H9 (cell line): ENCODE results near the gene SYT2. TPM values are rescaled to one million over a fixed set of nuclear protein-coding genes. Genes with fewer than 3 reads are reported as not detected.
"Not testable (repeated sequence)": the region's sequence is repeated elsewhere in the genome, so short reads cannot be mapped to it uniquely, and the experiment has no call there.

ENCODE experiments used
- DNase-seq: peaks from one replicate; pipeline ENCODE4 v3.0.0-alpha.2; 2017
- H2AFZ ChIP-seq: one replicate; pipeline ENCODE4 v1.6.1; 2013; ENCODE audit warnings: mild to moderate bottlenecking, low read length, control low read depth, moderate library complexity
- H2AK5ac ChIP-seq: 2 replicates; pipeline ENCODE4 v1.6.1; 2013; ENCODE audit warnings: low read length, control low read depth, mixed read lengths; ENCODE audit not compliant: insufficient read length
- H2BK120ac ChIP-seq: one replicate; pipeline ENCODE4 v1.6.1; 2013; ENCODE audit warnings: low read depth, mild to moderate bottlenecking, low read length, control low read depth, inconsistent platforms; ENCODE audit not compliant: poor library complexity, severe bottlenecking
- H2BK12ac ChIP-seq: 2 replicates; pipeline ENCODE4 v1.6.1; 2013; ENCODE audit warnings: low read length, control low read depth, mixed read lengths, low read depth; ENCODE audit not compliant: insufficient read length
- H2BK15ac ChIP-seq: 2 replicates; pipeline ENCODE4 v1.6.1; 2013; ENCODE audit warnings: low read depth, low read length, control low read depth
- H2BK20ac ChIP-seq: one replicate; pipeline ENCODE4 v1.6.1; 2013; ENCODE audit warnings: low read depth, mild to moderate bottlenecking, low read length, control low read depth, inconsistent platforms; ENCODE audit not compliant: poor library complexity, severe bottlenecking
- H2BK5ac ChIP-seq: 2 replicates; pipeline ENCODE4 v1.6.1; 2013; ENCODE audit warnings: low read length, control low read depth, mixed read lengths; ENCODE audit not compliant: insufficient read length
- H3K14ac ChIP-seq: 2 replicates; pipeline ENCODE4 v1.6.1; 2013; ENCODE audit warnings: low read length, control low read depth; ENCODE audit not compliant: insufficient read depth
- H3K18ac ChIP-seq: 2 replicates; pipeline ENCODE4 v1.6.1; 2013; ENCODE audit warnings: low read depth, mild to moderate bottlenecking, mixed read lengths, low read length, control low read depth; ENCODE audit not compliant: insufficient read length
- H3K23ac ChIP-seq: 2 replicates; pipeline ENCODE4 v1.6.1; 2013; ENCODE audit warnings: low read length, control low read depth, mixed read lengths, low read depth; ENCODE audit not compliant: insufficient read length
- H3K23me2 ChIP-seq: 2 replicates; pipeline ENCODE4 v1.6.1; 2013; ENCODE audit warnings: low read depth, mild to moderate bottlenecking, mixed read lengths, low read length, control low read depth; ENCODE audit not compliant: insufficient read length, poor library complexity, severe bottlenecking
- H3K27ac ChIP-seq: 2 replicates; pipeline ENCODE4 v1.5.1; 2013; ENCODE audit warnings: low read length, control low read depth, mixed read lengths, low read depth; ENCODE audit not compliant: insufficient read length
- H3K27me3 ChIP-seq: 2 replicates; pipeline ENCODE4 v1.6.1; 2013; ENCODE audit warnings: low read length, control low read depth, inconsistent platforms; ENCODE audit not compliant: insufficient read depth
- H3K4ac ChIP-seq: 2 replicates; pipeline ENCODE4 v1.6.1; 2013; ENCODE audit warnings: low read depth, mild to moderate bottlenecking, control low read depth, inconsistent platforms, low read length, moderate library complexity
- H3K4me1 ChIP-seq: 2 replicates; pipeline ENCODE4 v1.6.1; 2013; ENCODE audit warnings: low read length, control low read depth, inconsistent platforms; ENCODE audit not compliant: insufficient read depth
- H3K4me2 ChIP-seq: 2 replicates; pipeline ENCODE4 v1.6.1; 2013; ENCODE audit warnings: low read length, control low read depth, mixed read lengths; ENCODE audit not compliant: insufficient read length, insufficient read depth
- H3K56ac ChIP-seq: 2 replicates; pipeline ENCODE4 v1.6.1; 2013; ENCODE audit warnings: low read depth, mild to moderate bottlenecking, mixed read lengths, low read length, control low read depth; ENCODE audit not compliant: insufficient read length
- H3K79me1 ChIP-seq: 2 replicates; pipeline ENCODE4 v1.6.1; 2013; ENCODE audit warnings: low read depth, mild to moderate bottlenecking, moderate library complexity, low read length, control low read depth, inconsistent platforms; ENCODE audit not compliant: insufficient read depth, poor library complexity, severe bottlenecking
- H3K79me2 ChIP-seq: 2 replicates; pipeline ENCODE4 v1.6.1; 2013; ENCODE audit warnings: low read length, control low read depth, inconsistent platforms; ENCODE audit not compliant: insufficient read depth
- H3K9ac ChIP-seq: 2 replicates; pipeline ENCODE4 v1.6.1; 2013; ENCODE audit warnings: low read length, control low read depth, mixed read lengths; ENCODE audit not compliant: insufficient read length; ENCODE audit errors: extremely low read depth
- H3K9me3 ChIP-seq: one replicate; pipeline ENCODE4 v1.6.1; 2013; ENCODE audit warnings: low read depth, low read length, inconsistent platforms; ENCODE audit not compliant: control insufficient read depth
- H3T11ph ChIP-seq: one replicate; pipeline ENCODE4 v1.6.1; 2013; ENCODE audit warnings: mild to moderate bottlenecking, low read length, control low read depth, inconsistent platforms
- H4K20me1 ChIP-seq: one replicate; pipeline ENCODE4 v1.6.1; 2013; ENCODE audit not compliant: control insufficient read depth, insufficient read length, insufficient read depth
- H4K5ac ChIP-seq: 2 replicates; pipeline ENCODE4 v1.6.1; 2013; ENCODE audit warnings: low read depth, mild to moderate bottlenecking, mixed read lengths, low read length, control low read depth; ENCODE audit not compliant: insufficient read length
- H4K8ac ChIP-seq: replicated peaks from 2 replicates; pipeline ENCODE4 v1.6.1; 2013; ENCODE audit warnings: low read length, control low read depth, mixed read lengths, low read depth; ENCODE audit not compliant: insufficient read length
- H4K91ac ChIP-seq: 2 replicates; pipeline ENCODE4 v1.6.1; 2013; ENCODE audit warnings: low read depth, mild to moderate bottlenecking, moderate library complexity, mixed read lengths, low read length, control low read depth; ENCODE audit not compliant: insufficient read length
- H3K27ac Mint-ChIP-seq, 3 experiments: 2 replicates in 2 of 3; 3 replicates in 1 of 3; pipeline ENCODE4 v1.8.0; 2020 to 2021; ENCODE audit warnings: mixed read lengths in 3 of 3, mild to moderate bottlenecking in 1 of 3, moderate library complexity in 1 of 3
- H3K27me3 Mint-ChIP-seq: 2 replicates; pipeline ENCODE4 v1.8.0; 2021; ENCODE audit warnings: low read depth, mild to moderate bottlenecking, moderate library complexity, mixed read lengths
- H3K36me3 Mint-ChIP-seq, 3 experiments: 2 replicates in 2 of 3; 3 replicates in 1 of 3; pipeline ENCODE4 v1.8.0; 2020 to 2021; ENCODE audit warnings: low read depth in 3 of 3, mixed read lengths in 3 of 3; ENCODE audit not compliant: insufficient read depth in 1 of 3
- H3K4me1 Mint-ChIP-seq, 2 experiments: 2 replicates each; pipeline ENCODE4 v1.8.0; 2020; ENCODE audit warnings: mixed read lengths in 2 of 2
- H3K4me3 Mint-ChIP-seq, 2 experiments: 2 replicates in 1 of 2; 3 replicates in 1 of 2; pipeline ENCODE4 v1.8.0; 2020 to 2021; ENCODE audit warnings: mild to moderate bottlenecking in 2 of 2, mixed read lengths in 2 of 2, moderate library complexity in 1 of 2
- H3K9me3 Mint-ChIP-seq, 2 experiments: 2 replicates in 1 of 2; 3 replicates in 1 of 2; pipeline ENCODE4 v1.8.0; 2020; ENCODE audit warnings: mild to moderate bottlenecking in 2 of 2, mixed read lengths in 2 of 2, moderate library complexity in 1 of 2
- WGBS: extraction: QIAGEN DNeasy Blood & Tissue Kit; methylation state at CpG from one replicate; pipeline ENCODE4 v1.1.7; 2013; ENCODE audit warnings: missing lambda C conversion rate, low lambda C conversion rate, mixed read lengths; ENCODE audit not compliant: insufficient read length; ENCODE audit errors: extremely low coverage; 5-methylcytosine and 5-hydroxymethylcytosine counted together
- total RNA-seq: library from RNA; stranded (reverse); gene quantifications from 2 replicates; pipeline ENCODE4 v1.2.1, GENCODE V29; 2021
- TF ChIP-seq, protein P1 (sequence below): fragments of 200-600 bp; sonication (generic); conservative IDR thresholded peaks from 3 replicates; pipeline ENCODE4 v1.8.0; 2021; ENCODE audit warnings: antibody characterized with exemption, mild to moderate bottlenecking

SYT2 gene
- total RNA-seq, 1 experiment from 2014 or later: 3.3 TPM

DNA sequence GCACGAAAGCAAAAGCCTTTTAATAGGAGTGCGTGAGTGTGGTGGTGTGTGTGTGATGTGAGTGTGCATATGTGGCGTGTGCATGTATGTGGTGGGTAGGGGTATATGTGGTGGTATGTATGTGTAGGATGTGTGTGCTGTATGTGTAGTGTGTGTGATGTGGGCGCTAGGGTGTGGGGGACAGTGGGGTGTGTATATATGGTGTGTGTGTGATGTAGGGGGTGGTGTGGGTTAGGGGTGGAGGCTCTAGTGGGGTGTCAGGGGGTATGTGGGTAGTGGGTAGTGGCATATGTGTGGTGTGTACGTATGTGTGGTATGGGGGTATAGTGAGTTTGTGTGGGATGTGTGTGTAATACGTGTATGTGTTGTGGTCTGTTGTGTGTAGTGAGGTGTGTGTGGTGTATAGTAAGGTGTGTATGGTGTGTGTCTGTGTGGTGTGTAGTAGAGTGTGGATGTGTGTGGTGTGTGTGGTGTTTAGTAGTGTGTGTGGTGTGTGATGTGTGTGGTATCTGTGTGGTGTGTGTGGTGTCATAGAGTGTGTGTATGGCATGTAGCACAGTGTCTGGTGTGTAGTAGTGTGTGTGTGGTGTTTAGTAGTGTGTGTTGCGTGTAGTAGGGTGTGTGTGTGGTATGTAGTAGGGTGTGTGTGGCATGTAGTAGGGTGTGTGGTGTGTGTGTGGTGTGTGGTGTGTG is 86.0 kb downstream of the SYT2 start:
- H3K4me1 Mint-ChIP-seq: peaks cover 20 to 21% of the 10 kb centered on the region in 2 experiments
- no peaks in the 10 kb centered on the region for H3K36me3 Mint-ChIP-seq
- H3K9me3 Mint-ChIP-seq: no peaks in the 10 kb centered on the region
- WGBS: 100% methylated on average over 4 of the region's 7 CpGs
- Histone ChIP-seq H2BK20ac (no peak overlapping the region), H2BK5ac (no peak overlapping the region), H2BK12ac (no peak overlapping the region), H3K4me2 (no peak overlapping the region), H3K9ac (no peak overlapping the region), H3K23me2 (no peaks in the 10 kb centered on the region), H2AK5ac (no peak overlapping the region), H3K14ac (no peak overlapping the region), H4K91ac (no peak overlapping the region), H3T11ph (no peak overlapping the region), H3K4me1 (no peaks in the 10 kb centered on the region; the same call in 1 of the 2 replicates), H4K20me1 (no peaks in the 10 kb centered on the region), H3K23ac (no peak overlapping the region), H3K79me1 (no peaks in the 10 kb centered on the region), H3K9me3 (no peaks in the 10 kb centered on the region), H2BK15ac (no peak overlapping the region), H4K5ac (peak overlapping the region; percentile 0), H3K79me2 (no peaks in the 10 kb centered on the region), H3K27ac (no peak overlapping the region), H2BK120ac (no peak overlapping the region), H3K4ac (no peak overlapping the region), H3K18ac (peak overlapping the region; percentile 0), H4K8ac (peak overlapping the region; percentile 2), H2AFZ (no peak overlapping the region), H3K27me3 (no peaks in the 10 kb centered on the region), H3K56ac (no peak overlapping the region)
- H3K27ac Mint-ChIP-seq: no peak overlapping the region
- DNase-seq: no peak
- H3K27me3 Mint-ChIP-seq: no peaks in the 10 kb centered on the region; the same call in 1 of the 2 replicates
- TF ChIP-seq, protein P1, sequence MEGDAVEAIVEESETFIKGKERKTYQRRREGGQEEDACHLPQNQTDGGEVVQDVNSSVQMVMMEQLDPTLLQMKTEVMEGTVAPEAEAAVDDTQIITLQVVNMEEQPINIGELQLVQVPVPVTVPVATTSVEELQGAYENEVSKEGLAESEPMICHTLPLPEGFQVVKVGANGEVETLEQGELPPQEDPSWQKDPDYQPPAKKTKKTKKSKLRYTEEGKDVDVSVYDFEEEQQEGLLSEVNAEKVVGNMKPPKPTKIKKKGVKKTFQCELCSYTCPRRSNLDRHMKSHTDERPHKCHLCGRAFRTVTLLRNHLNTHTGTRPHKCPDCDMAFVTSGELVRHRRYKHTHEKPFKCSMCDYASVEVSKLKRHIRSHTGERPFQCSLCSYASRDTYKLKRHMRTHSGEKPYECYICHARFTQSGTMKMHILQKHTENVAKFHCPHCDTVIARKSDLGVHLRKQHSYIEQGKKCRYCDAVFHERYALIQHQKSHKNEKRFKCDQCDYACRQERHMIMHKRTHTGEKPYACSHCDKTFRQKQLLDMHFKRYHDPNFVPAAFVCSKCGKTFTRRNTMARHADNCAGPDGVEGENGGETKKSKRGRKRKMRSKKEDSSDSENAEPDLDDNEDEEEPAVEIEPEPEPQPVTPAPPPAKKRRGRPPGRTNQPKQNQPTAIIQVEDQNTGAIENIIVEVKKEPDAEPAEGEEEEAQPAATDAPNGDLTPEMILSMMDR: no peak
- H3K4me3 Mint-ChIP-seq: no peak overlapping the region

DNA sequence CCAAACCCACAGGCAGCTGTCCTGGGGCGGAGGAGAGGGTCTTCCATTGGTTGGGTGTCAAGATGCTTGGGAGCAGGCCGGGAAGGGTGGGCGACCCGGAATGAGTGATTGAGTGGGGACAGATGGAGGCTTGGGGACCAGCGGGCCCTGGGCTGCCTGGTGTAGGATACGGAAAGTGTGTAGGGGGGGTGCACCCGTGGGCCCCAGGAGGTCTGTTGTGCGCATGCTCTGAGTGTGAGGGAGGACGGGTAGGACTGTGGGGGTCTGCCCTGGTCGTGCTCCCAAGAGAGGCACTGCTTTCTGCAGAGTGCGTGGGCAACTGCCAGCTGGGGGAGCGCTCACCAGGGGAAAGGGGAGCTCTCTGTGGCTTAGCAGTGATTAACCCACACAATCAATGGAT is 86.8 kb downstream of the SYT2 start:
- not testable (repeated sequence) for H2BK15ac ChIP-seq, H3K27ac ChIP-seq, H3K9me3 ChIP-seq, H3K9ac ChIP-seq, H3K36me3 Mint-ChIP-seq, H3K23me2 ChIP-seq, H2AK5ac ChIP-seq, H3K18ac ChIP-seq, H2BK120ac ChIP-seq, H3K56ac ChIP-seq, H3K4me1 ChIP-seq, H2BK5ac ChIP-seq, H3K4ac ChIP-seq, DNase-seq, H3K27me3 Mint-ChIP-seq, H3K23ac ChIP-seq, H3T11ph ChIP-seq, H3K4me2 ChIP-seq, H3K4me3 Mint-ChIP-seq, H3K79me1 ChIP-seq, H4K91ac ChIP-seq, H4K5ac ChIP-seq, H2AFZ ChIP-seq, H3K14ac ChIP-seq, H4K20me1 ChIP-seq, H3K9me3 Mint-ChIP-seq, H2BK12ac ChIP-seq, H2BK20ac ChIP-seq, H3K79me2 ChIP-seq, H3K27me3 ChIP-seq, H4K8ac ChIP-seq
- H3K27ac Mint-ChIP-seq: peak overlapping the region in 1 of 3 experiments; percentile 65; a peak in 3 of 7 replicates
- no CpG with 5 or more reads among the region's 12 CpGs for WGBS
- H3K4me1 Mint-ChIP-seq: peaks cover 27 to 29% of the 10 kb centered on the region in 2 experiments
